Muscle of back (tissue), 11 donors: Measurements from ENCODE around the gene NLRP9. TPM values are rescaled to one million over a fixed set of nuclear protein-coding genes. Genes with fewer than 3 reads are reported as not detected.

Experiments used
- DNase-seq, 3 donors: peaks; one replicate each; pipeline versions ENCODE4 v3.0.0 to v3.0.0-alpha.2; 2013
- polyA plus RNA-seq, 10 donors: library from polyadenylated mRNA; unstranded; fragments of 120-200 nt; gene quantifications; one replicate each; pipeline ENCODE4 v1.2.1, GENCODE V29; 2013; ENCODE audit not compliant: insufficient read length in 10 of 10

NLRP9 gene
- polyA plus RNA-seq, 10 donors, result 0.07 to 0.08 TPM; not detected in 8

GRCh38 chr19:55674459-55674840 is 63.8 kb downstream of the NLRP9 start:
- no peak for DNase-seq

- no peak for DNase-seq
These were observed 64.3 kb downstream of the NLRP9 start for GRCh38 chr19:55673889-55674288.

DNA sequence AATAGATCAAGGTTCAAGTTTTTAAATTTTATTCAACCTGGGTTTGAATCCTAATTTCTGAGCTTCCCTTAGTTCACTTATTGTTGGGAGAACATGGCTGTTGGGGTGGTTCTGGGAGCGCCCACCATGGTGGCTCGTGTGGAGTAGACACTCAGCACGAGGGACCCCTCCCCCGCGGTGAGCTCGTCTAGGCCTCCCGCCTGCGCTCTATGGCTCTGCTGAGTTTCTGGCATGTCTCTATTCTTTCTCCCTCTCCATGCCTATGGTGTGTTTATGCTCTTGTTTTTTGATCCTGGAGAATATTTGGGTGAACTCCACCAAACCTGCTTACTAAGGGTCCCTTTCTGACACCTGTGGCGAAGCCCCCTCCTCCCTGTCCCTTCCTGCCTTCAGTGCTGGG is 64.7 kb downstream of the NLRP9 start:
- no peak for DNase-seq

DNA sequence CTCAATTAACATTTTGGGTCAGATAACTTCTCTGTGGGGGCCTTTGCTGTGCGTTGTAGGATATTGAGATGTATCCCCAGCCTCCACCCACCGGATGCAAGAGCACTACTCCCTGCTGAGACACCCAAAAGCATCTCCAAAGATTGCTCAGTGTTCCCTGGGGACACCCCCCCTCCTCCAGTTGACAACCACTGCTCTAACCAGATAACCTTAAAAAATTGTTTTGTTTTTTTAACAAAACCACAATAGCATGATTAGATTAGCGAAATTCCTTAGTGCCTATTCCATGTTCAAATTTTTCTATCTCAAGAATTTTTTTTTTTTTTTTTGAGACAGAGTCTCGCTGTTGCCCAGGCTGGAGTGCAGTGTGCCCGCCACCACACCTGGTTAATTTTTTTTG is 65.8 kb downstream of the NLRP9 start:
- DNase-seq, result no peak

DNA sequence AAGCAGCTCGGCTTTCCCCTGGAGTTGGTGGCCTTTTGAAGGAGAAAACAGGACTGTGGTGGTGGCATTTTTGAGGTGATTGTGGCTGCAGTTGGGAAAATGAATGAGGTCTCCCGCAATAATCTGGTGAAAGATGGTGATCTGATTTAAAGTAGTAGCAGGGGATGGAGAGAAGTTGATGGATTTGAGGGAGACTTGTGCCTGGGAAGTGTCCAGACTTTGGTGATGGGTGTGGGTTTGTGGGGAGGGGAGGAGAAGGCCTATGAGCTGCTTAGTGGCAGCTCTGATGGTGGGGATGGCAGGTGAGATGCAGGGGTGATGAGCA is 67.2 kb downstream of the NLRP9 start:
- DNase-seq, result no peak

GRCh38 chr19:55670280-55671053 is 67.7 kb downstream of the NLRP9 start:
- DNase-seq, result peak in 1 of 3 donors; percentile 45

GRCh38 chr19:55669418-55670279 is 68.6 kb downstream of the NLRP9 start:
- no peak for DNase-seq

GRCh38 chr19:55668603-55669348 is 69.4 kb downstream of the NLRP9 start:
- DNase-seq, result no peak

DNA sequence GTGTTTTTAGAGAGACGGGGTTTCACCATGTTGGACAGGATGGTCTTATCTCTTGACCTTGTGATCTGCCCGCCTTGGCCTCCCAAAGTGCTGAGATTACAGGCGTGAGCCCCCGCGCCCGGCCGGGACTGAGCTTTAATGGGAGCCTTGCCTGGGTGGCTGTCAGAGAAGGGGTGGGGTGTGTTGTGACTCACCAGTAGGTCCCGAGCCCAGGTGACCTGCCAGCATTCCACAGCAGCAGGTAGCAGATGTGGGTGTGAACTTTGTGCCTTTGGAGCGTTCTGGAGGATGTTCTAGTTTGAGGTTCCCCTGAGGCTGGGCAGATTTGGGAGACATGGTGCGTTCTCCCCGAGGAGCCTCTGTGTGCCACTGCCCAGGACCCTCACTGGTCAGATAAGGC is 70.2 kb downstream of the NLRP9 start:
- no peak for DNase-seq

DNA sequence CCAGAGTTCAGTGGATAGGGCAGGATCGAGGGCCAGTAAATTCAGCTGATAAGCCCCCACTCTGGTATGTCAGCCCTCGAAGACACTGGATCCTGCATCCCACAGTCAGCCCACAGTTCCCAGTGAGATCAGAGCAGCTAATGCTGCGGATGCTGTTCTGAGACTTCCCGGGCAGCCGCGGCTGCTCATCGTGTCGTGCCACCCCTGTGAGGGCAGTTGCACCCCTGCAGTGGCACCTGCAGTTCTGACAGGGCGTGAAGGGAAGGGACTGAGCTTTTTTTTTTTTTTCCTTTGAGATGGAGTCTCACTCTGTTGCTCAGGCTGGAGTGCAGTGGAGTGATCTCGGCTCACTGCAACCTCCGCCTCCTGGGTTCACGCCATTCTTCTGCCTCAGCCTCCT is 70.7 kb downstream of the NLRP9 start:
- no peak for DNase-seq

DNA sequence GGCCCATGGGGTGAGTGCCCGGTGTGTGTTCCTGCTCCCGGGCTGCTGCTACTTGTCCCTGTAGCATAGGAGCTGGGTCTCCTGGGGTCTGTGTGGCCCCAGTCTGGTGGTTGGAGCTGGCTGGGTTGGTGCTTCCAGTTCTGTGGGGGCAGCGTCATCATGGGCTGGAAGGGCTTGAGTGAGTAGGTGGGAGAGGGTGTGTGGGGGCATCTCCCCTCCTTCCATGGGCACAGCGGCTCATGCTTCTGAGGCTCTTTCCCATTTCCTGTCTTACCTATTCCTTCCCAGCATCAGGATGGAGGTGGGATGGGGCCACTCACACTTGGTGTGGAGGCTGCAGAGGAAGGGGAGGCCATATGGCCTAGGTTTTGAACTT is 71.2 kb downstream of the NLRP9 start:
- DNase-seq, result no peak

- DNase-seq, result no peak
These were observed 71.7 kb downstream of the NLRP9 start for GRCh38 chr19:55666343-55667005.

DNA sequence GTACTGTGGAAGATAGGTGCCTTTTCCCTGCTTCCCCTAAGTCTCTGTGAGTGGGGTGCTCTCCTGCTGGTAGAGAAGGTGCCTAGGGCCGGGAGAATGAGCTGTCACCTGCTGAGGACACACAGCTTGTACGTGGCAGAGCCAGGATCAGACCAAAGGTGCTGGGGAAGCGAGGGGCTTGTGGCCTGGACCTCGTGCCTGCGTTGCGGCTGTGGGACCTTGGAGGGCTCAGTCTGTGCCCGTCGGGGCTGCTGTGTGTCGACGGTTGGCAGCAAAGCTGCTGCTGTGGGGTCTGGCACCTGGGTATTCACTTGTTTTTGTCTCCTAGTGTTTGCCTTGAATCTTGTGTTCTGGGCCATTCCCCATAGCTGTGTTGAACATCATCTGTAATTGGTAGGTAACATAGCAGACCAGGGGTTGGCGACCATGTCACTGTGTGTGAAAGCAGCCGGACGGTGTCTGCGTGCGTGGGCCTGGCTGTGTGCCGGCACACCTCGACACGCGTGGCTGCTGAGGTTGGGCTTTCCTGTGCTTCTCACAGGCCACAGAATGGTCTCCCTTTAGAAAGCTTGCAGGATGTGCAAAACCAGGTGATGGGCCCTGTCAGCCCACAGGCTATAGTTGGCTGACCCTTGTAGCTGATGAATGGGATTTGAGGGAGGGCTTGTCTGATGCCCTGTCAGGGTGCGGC is 74.2 kb downstream of the NLRP9 start:
- no peak for DNase-seq

DNA sequence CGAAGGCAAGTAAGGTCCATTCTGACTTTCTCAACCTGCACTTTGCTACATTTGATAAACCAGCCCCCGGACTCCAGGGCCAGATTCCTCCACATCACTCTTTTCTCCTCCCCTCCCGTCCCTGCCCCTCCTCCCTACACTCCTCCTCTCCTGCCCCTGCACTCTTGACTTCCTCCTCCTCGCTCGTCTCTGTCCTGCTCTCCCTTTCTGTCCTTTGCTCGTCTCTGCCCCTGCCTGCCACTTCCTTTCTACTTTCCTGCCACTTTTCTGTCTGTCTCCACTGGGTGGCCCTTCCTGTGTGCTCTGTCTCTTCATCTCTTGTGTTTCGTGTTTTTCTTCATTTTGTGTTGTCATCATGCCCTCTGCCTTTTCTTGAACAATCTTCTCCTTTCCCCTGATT is 76.4 kb downstream of the NLRP9 start:
- DNase-seq, result no peak

- DNase-seq, result no peak
These were observed 77.2 kb downstream of the NLRP9 start for GRCh38 chr19:55660991-55661390.

DNA sequence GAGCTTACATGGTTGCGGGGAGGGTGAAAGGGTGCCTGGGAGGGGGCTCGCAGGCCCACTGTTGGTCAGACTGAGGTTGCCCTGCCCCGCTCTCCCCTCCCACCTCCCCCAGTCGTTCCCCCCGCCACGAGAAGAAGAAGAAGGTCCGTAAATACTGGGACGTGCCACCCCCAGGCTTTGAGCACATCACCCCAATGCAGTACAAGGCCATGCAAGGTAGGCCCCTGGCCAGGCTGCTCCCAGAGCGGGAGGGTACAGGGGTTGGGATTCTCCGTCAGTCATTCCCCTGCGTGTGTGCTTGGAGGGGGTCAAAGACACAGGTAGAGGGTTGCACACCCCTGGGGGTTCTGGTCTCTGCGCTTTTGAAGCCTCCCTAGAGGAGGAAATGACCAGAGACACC is 77.8 kb downstream of the NLRP9 start:
- no peak for DNase-seq

- no peak for DNase-seq
These were observed 78.4 kb downstream of the NLRP9 start for GRCh38 chr19:55659822-55660221.

GRCh38 chr19:55658846-55659459 is 79.2 kb downstream of the NLRP9 start:
- DNase-seq, result no peak
